ENCODE measurements around the gene ZNF580. TPM values are rescaled to one million over a fixed set of nuclear protein-coding genes. Genes with fewer than 3 reads are reported as not detected.

The ZNF580 gene
- total RNA-seq, 1 experiment from 2014 or later, result 6.5 TPM

DNA sequence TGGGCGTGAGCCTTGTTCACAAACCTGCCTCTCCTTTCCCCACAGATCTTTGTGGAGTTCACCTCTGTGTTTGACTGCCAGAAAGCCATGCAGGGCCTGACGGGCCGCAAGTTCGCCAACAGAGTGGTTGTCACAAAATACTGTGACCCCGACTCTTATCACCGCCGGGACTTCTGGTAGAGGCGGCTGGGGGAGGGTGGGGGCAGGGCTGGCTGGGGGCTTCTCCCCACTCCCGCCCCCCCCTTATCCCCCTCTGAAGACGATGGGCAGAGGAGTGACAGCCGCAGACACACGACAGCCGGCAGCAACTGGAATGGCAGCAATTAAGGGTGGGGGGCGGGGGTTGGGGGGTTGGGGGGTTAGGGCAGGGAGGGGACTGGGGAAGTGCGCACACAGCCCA is 33.1 kb downstream of the ZNF580 start:
- no peaks in the 10 kb centered on the region; the same call in 1 of the 2 replicates for H3K9me3 ChIP-seq (replicated peaks)
- no peak for DNase-seq (ENCODE audit: low read depth in 1 of 2, low spot score in 2 of 2)
- peaks cover 77% of the 10 kb centered on the region for H3K36me3 ChIP-seq
- no peaks in the 10 kb centered on the region for H3K27me3 ChIP-seq (replicated peaks)
- no peak overlapping the region for H3K27ac ChIP-seq
- peaks cover 21% of the 10 kb centered on the region for H3K4me1 ChIP-seq (replicated peaks)
- H3K4me3 ChIP-seq, result no peak overlapping the region

GRCh38 chr19:55674459-55674840 is 33.6 kb downstream of the ZNF580 start:
- H3K4me3 ChIP-seq, result peak overlapping the region; percentile 98
- H3K36me3 ChIP-seq, result peaks cover 77% of the 10 kb centered on the region
- no peaks in the 10 kb centered on the region; the same call in 1 of the 2 replicates for H3K9me3 ChIP-seq (replicated peaks)
- H3K27me3 ChIP-seq (replicated peaks), result no peaks in the 10 kb centered on the region
- H3K4me1 ChIP-seq (replicated peaks), result peaks cover 21% of the 10 kb centered on the region
- peak overlapping the region; percentile 10; the same call in 1 of the 2 replicates for H3K27ac ChIP-seq
- DNase-seq (ENCODE audit: low read depth in 1 of 2, low spot score in 2 of 2), result no peak

DNA sequence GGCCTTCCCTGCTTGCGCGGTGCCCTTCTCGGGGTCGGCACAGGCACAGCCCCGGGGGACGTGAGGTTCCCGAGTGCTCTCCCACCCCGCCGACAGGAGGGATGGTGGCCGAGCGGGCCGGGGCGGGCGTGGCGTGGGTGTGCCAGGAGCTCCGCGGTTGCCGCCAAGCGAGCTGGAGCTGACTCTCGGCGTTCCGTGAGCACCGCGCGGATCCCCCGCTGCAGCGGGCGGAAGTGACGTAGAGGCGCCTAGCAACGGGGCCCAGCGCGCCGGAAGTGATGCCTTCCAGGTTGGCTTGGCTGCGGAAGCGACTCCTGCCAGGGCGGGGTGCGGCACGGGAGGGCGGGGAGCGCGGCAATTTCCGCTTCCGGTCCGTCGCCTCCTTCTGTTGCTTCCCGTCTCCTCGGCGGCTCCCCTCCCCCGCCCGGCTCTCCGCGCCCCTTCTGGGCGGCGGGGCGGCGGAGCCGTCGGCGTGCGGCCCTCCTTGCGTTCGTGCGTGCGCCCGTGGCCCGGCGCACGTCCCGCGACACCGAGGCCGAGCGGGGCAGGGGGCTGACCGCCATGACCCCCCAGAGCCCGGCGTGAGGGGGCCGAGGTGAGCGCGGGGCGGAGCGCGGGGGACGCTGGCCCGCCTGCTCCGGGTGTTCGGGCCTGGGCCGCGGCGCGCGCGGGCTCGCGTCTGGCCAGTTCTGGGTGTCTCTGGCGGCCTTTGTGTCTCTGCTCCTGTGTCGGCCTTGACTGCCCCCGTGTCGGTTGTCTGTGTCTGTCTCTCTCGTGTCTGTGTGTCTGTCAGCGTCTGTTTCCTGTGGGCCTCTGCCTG is 34.2 kb downstream of the ZNF580 start, which contains the start of gene EPN1:
Gene EPN1 (plus strand): TSS at position 386 of the 820 bp plus-strand sequence. CDS start 3,402 bp downstream, outside the sequence.
- Histone ChIP-seq H3K27me3 (replicated peaks) (no peaks in the 10 kb centered on the region), H3K9me3 (replicated peaks) (no peaks in the 10 kb centered on the region; the same call in 1 of the 2 replicates), H3K27ac (peak within 1 kb of the TSS; percentile 71), H3K4me3 (peak within 1 kb of the TSS; percentile 98), H3K4me1 (replicated peaks) (peaks cover 21% of the 10 kb centered on the region), H3K36me3 (peaks cover 77% of the 10 kb centered on the region)
- peak; percentile 92 to 98 for DNase-seq (ENCODE audit: low read depth in 1 of 2, low spot score in 2 of 2)

- H3K36me3 ChIP-seq, result peaks cover 80% of the 10 kb centered on the region
- DNase-seq (ENCODE audit: low read depth in 1 of 2, low spot score in 2 of 2), result no peak
- peaks cover 21% of the 10 kb centered on the region for H3K4me1 ChIP-seq (replicated peaks)
- H3K27ac ChIP-seq, result peak overlapping the region; percentile 71
- no peaks in the 10 kb centered on the region for H3K27me3 ChIP-seq (replicated peaks)
- peak overlapping the region; percentile 98 for H3K4me3 ChIP-seq
- H3K9me3 ChIP-seq (replicated peaks), result no peaks in the 10 kb centered on the region; the same call in 1 of the 2 replicates
Observed at GRCh38 chr19:55675661-55676354, 35.0 kb downstream of the ZNF580 start.

DNA sequence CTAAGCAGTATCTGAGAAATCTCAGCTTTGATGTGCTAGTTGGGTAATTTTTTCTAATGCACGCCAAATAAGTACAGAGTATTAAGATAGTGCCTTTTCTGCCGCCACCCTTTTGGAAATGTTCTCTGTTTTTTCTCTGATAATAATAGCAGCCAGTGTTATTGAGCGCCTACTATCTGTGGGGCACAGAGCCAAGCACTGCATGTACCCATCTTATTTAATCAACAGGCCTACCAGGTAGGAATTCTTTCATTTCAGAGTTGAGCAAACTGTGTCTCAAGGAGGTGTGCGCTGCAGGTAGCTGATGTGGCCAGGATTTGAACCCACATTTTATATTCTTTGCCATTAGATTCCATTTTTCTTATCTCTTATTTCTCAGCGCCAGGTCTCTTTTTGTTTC is 35.6 kb downstream of the ZNF580 start:
- Histone ChIP-seq H3K4me1 (replicated peaks) (peaks cover 21% of the 10 kb centered on the region), H3K4me3 (peak overlapping the region; percentile 98), H3K9me3 (replicated peaks) (no peaks in the 10 kb centered on the region; the same call in 1 of the 2 replicates), H3K36me3 (peaks cover 83% of the 10 kb centered on the region), H3K27ac (no peak overlapping the region), H3K27me3 (replicated peaks) (no peaks in the 10 kb centered on the region)
- no peak for DNase-seq (ENCODE audit: low read depth in 1 of 2, low spot score in 2 of 2)

GRCh38 chr19:55676889-55677505 is 36.2 kb downstream of the ZNF580 start:
- no peak overlapping the region for H3K4me3 ChIP-seq
- DNase-seq (ENCODE audit: low read depth in 1 of 2, low spot score in 2 of 2), result no peak
- H3K9me3 ChIP-seq (replicated peaks), result no peaks in the 10 kb centered on the region; the same call in 1 of the 2 replicates
- peaks cover 83% of the 10 kb centered on the region for H3K36me3 ChIP-seq
- peaks cover 21% of the 10 kb centered on the region for H3K4me1 ChIP-seq (replicated peaks)
- no peak overlapping the region for H3K27ac ChIP-seq
- H3K27me3 ChIP-seq (replicated peaks), result no peaks in the 10 kb centered on the region

GRCh38 chr19:55677572-55678028 is 36.8 kb downstream of the ZNF580 start:
- Histone ChIP-seq H3K36me3 (peaks cover 84% of the 10 kb centered on the region), H3K9me3 (replicated peaks) (no peaks in the 10 kb centered on the region; the same call in 1 of the 2 replicates), H3K4me3 (no peak overlapping the region), H3K27ac (no peak overlapping the region), H3K4me1 (replicated peaks) (peaks cover 17% of the 10 kb centered on the region), H3K27me3 (replicated peaks) (no peaks in the 10 kb centered on the region)
- no peak for DNase-seq (ENCODE audit: low read depth in 1 of 2, low spot score in 2 of 2)

DNA sequence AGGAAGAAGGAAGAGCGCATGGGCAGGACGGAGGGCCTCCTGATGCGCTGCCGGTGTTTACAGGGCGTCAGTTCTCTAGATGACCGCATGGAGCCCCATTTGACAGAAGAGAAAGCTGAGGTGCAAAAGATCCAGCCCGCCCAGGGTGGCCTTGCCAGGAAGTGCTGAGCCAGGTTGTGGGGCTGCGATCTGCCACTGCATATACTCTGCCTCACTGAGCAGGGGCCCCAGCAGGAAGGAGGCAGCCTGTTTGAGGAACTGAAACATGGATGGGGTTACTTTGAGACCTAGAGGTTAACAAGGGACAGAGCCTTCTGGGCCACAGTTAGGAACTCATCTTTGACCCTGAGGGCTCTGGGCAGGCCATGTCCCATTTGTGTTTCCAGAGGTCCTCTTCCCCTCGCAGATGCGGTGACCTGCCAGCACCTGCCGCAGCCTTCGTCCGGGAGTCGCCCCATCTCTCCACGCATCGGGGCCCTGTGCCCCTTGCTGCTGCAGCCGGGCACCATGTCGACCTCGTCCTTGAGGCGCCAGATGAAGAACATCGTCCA is 37.4 kb downstream of the ZNF580 start:
- Histone ChIP-seq H3K4me1 (replicated peaks) (peaks cover 17% of the 10 kb centered on the region), H3K27ac (no peak overlapping the region), H3K27me3 (replicated peaks) (no peaks in the 10 kb centered on the region), H3K4me3 (no peak overlapping the region), H3K9me3 (replicated peaks) (no peaks in the 10 kb centered on the region; the same call in 1 of the 2 replicates), H3K36me3 (peaks cover 85% of the 10 kb centered on the region)
- DNase-seq (ENCODE audit: low read depth in 1 of 2, low spot score in 2 of 2), result no peak

GRCh38 chr19:55679343-55680257 is 38.8 kb downstream of the ZNF580 start:
- Histone ChIP-seq H3K4me1 (replicated peaks) (peaks cover 13% of the 10 kb centered on the region), H3K4me3 (no peak overlapping the region), H3K9me3 (replicated peaks) (no peaks in the 10 kb centered on the region; the same call in 1 of the 2 replicates), H3K36me3 (peaks cover 87% of the 10 kb centered on the region), H3K27me3 (replicated peaks) (no peaks in the 10 kb centered on the region), H3K27ac (no peak overlapping the region)
- no peak for DNase-seq (ENCODE audit: low read depth in 1 of 2, low spot score in 2 of 2)

GRCh38 chr19:55680339-55681130 is 39.7 kb downstream of the ZNF580 start:
- no peak for DNase-seq (ENCODE audit: low read depth in 1 of 2, low spot score in 2 of 2)
- no peaks in the 10 kb centered on the region for H3K27me3 ChIP-seq (replicated peaks)
- peaks cover 88% of the 10 kb centered on the region for H3K36me3 ChIP-seq
- no peak overlapping the region for H3K4me3 ChIP-seq
- H3K9me3 ChIP-seq (replicated peaks), result no peaks in the 10 kb centered on the region
- H3K27ac ChIP-seq, result no peak overlapping the region
- peaks cover 11% of the 10 kb centered on the region for H3K4me1 ChIP-seq (replicated peaks)

- Histone ChIP-seq H3K27ac (no peak overlapping the region), H3K27me3 (replicated peaks) (no peaks in the 10 kb centered on the region), H3K4me3 (no peak overlapping the region), H3K4me1 (replicated peaks) (peaks cover 5% of the 10 kb centered on the region; the same call in 1 of the 2 replicates), H3K9me3 (replicated peaks) (no peaks in the 10 kb centered on the region), H3K36me3 (peaks cover 95% of the 10 kb centered on the region)
- no peak for DNase-seq (ENCODE audit: low read depth in 1 of 2, low spot score in 2 of 2)
Observed at GRCh38 chr19:55681131-55682092, 40.6 kb downstream of the ZNF580 start.
